Gastroesophageal sphincter (tissue), 4 donors: ENCODE results near the gene GPRC5B. TPM values are rescaled to one million over a fixed set of nuclear protein-coding genes. Genes with fewer than 3 reads are reported as not detected.

ENCODE experiments used
- ATAC-seq: fragments of 150-250 bp; one replicate; pipeline ENCODE4 v1.9.1; 2016; ENCODE audit warnings: mild to moderate bottlenecking, moderate library complexity
- H3K27ac ChIP-seq, 4 donors: fragments of 200-600 bp; sonication (generic) in 3 of 4; 1 replicate in 3 of 4; 2 replicates in 1 of 4; pipeline ENCODE4 v1.5.1; 2016 to 2019
- H3K27me3 ChIP-seq: fragments of 200-600 bp; sonication (generic); one replicate; pipeline ENCODE4 v1.5.1; 2019
- H3K36me3 ChIP-seq, 2 donors: fragments of 200-600 bp; sonication (generic); one replicate each; pipeline ENCODE4 v1.5.1; 2019; ENCODE audit warnings: control low read depth in 1 of 2
- H3K4me1 ChIP-seq, 3 donors: fragments of 200-600 bp; sonication (generic); 1 replicate in 2 of 3; 2 replicates in 1 of 3; pipeline ENCODE4 v1.5.1; 2016 to 2019; ENCODE audit warnings: control low read depth in 2 of 3
- H3K4me3 ChIP-seq, 2 donors: fragments of 200-600 bp; sonication (generic); one replicate each; pipeline ENCODE4 v1.5.1; 2019; ENCODE audit warnings: mild to moderate bottlenecking in 1 of 2, moderate library complexity in 1 of 2
- H3K9me3 ChIP-seq, 3 donors: fragments of 200-600 bp; sonication (generic); one replicate each; pipeline ENCODE4 v1.5.1; 2017 to 2019; ENCODE audit warnings: control low read depth in 2 of 3
- CTCF ChIP-seq, 4 experiments: fragments of 200-600 bp in 2 of 4; fragments of 450-650 bp in 2 of 4; sonication (generic) in 1 of 4; IDR thresholded peaks; one replicate each; pipeline ENCODE4 v1.5.1; 2017 to 2019; ENCODE audit warnings: antibody characterized with exemption in 4 of 4, mild to moderate bottlenecking in 2 of 4, moderate library complexity in 2 of 4
- EP300 ChIP-seq: sonication (generic); formaldehyde crosslinking; IDR thresholded peaks from one replicate; pipeline ENCODE4 v1.6.1; 2017; ENCODE audit warnings: antibody characterized with exemption, mild to moderate bottlenecking
- POLR2A ChIP-seq, 2 donors: fragments of 450-650 bp; IDR thresholded peaks; one replicate each; pipeline ENCODE4 v1.6.1; 2017; ENCODE audit warnings: antibody characterized with exemption in 2 of 2, mild to moderate bottlenecking in 2 of 2, moderate library complexity in 1 of 2
- POLR2AphosphoS5 ChIP-seq: sonication (generic); formaldehyde crosslinking; IDR thresholded peaks from one replicate; pipeline ENCODE4 v1.6.1; 2017; ENCODE audit warnings: antibody characterized with exemption
- WGBS, 2 donors: methylation state at CpG; one replicate each; pipeline ENCODE4 v1.1.5; 2018; ENCODE audit warnings: low coverage in 1 of 2; 5-methylcytosine and 5-hydroxymethylcytosine counted together
- total RNA-seq, 4 donors: library from RNA; depleted of rRNA; stranded (reverse); fragments of >200 nt; gene quantifications; one replicate each; pipeline ENCODE4 v1.1.0, GENCODE V29; 2016

The GPRC5B gene
- total RNA-seq, 4 donors from 2014 or later: 11.5 to 29.2 (median 20.5) TPM

- no peak overlapping the region for H3K4me3 ChIP-seq
- ATAC-seq: no peak
- TF ChIP-seq CTCF (IDR thresholded peaks at IDR 0.05) (no peak), POLR2A (IDR thresholded peaks at IDR 0.05) (no peak), POLR2AphosphoS5 (no peak), EP300 (no peak)
- H3K36me3 ChIP-seq: peaks cover 0 to 22% of the 10 kb centered on the region in 2 donors
- H3K27me3 ChIP-seq: no peaks in the 10 kb centered on the region
- no peaks in the 10 kb centered on the region for H3K4me1 ChIP-seq
- WGBS, 2 donors: 100% methylated on average over 1 of the region's 1 CpG
- H3K27ac ChIP-seq: no peak overlapping the region
- H3K9me3 ChIP-seq: no peaks in the 10 kb centered on the region
Observed at GRCh38 chr16:19863990-19864389, 20.7 kb downstream of the GPRC5B start.

- Histone ChIP-seq H3K4me3 (no peak overlapping the region), H3K9me3 (no peaks in the 10 kb centered on the region), H3K4me1 (no peaks in the 10 kb centered on the region), H3K36me3 (peaks cover 0 to 30% of the 10 kb centered on the region in 2 donors), H3K27ac (no peak overlapping the region), H3K27me3 (no peaks in the 10 kb centered on the region)
- ATAC-seq: no peak
- 33 to 65% methylated on average over 4 to 9 of the region's 16 CpGs for WGBS, 2 donors
- TF ChIP-seq POLR2AphosphoS5 (no peak), EP300 (no peak), CTCF (IDR thresholded peaks at IDR 0.05) (no peak), POLR2A (IDR thresholded peaks at IDR 0.05) (no peak)
Observed at GRCh38 chr16:19861811-19862327, 22.8 kb downstream of the GPRC5B start.

- 85 to 100% methylated on average over 2 to 3 of the region's 3 CpGs for whole genome bisulfite sequencing, 2 donors
- Histone ChIP-seq H3K27me3 (no peaks in the 10 kb centered on the region), H3K27ac (no peak overlapping the region), H3K4me1 (no peaks in the 10 kb centered on the region), H3K4me3 (no peak overlapping the region), H3K36me3 (peaks cover 0 to 34% of the 10 kb centered on the region in 2 donors), H3K9me3 (no peaks in the 10 kb centered on the region)
- no peak for ATAC-seq
- TF ChIP-seq POLR2AphosphoS5: no peak
- TF ChIP-seq CTCF (IDR thresholded peaks at IDR 0.05): no peak
- TF ChIP-seq EP300: no peak
- TF ChIP-seq POLR2A (IDR thresholded peaks at IDR 0.05): no peak
Observed at GRCh38 chr16:19861133-19861532, 23.5 kb downstream of the GPRC5B start.

GRCh38 chr16:19860166-19861041 is 24.2 kb downstream of the GPRC5B start:
- no peak for ATAC-seq
- H3K27ac ChIP-seq: no peak overlapping the region
- 61 to 73% methylated on average over 17 of the region's 21 CpGs for WGBS, 2 donors
- no peaks in the 10 kb centered on the region for H3K9me3 ChIP-seq
- H3K4me3 ChIP-seq: no peak overlapping the region
- no peaks in the 10 kb centered on the region for H3K27me3 ChIP-seq
- TF ChIP-seq CTCF (IDR thresholded peaks at IDR 0.05) (no peak), POLR2A (IDR thresholded peaks at IDR 0.05) (no peak), EP300 (no peak), POLR2AphosphoS5 (no peak)
- no peaks in the 10 kb centered on the region for H3K4me1 ChIP-seq
- H3K36me3 ChIP-seq: peaks cover 0 to 34% of the 10 kb centered on the region in 2 donors
